Activated naive CD4-positive, alpha-beta T cell treated with anti-CD3 and anti-CD28 coated beads, Interleukin-2, amount 50 U/mL, for 72 hours (primary cell): ENCODE results near the gene VGLL4. TPM values are rescaled to one million over a fixed set of nuclear protein-coding genes. Genes with fewer than 3 reads are reported as not detected.

Source experiments
- ATAC-seq, 2 donors: fragments of 150-1000 bp; cut with Tn5 transposase; 2 replicates each; pipeline ENCODE4 v1.10.0; 2021; ENCODE audit warnings: mild to moderate bottlenecking in 2 of 2, moderate library complexity in 2 of 2
- DNase-seq, 2 donors: peaks; one replicate each; pipeline ENCODE4 v3.0.0; 2021 to 2022; ENCODE audit warnings: low spot score in 2 of 2
- H3K27ac Mint-ChIP-seq, 2 donors: one replicate each; pipeline ENCODE4 v1.8.0; 2022; ENCODE audit warnings: mild to moderate bottlenecking in 2 of 2, mixed read lengths in 2 of 2
- H3K36me3 Mint-ChIP-seq, 2 donors: one replicate each; pipeline ENCODE4 v1.8.0; 2022; ENCODE audit warnings: mixed read lengths in 2 of 2
- H3K9me3 Mint-ChIP-seq, 2 donors: one replicate each; pipeline ENCODE4 v1.8.0; 2022; ENCODE audit warnings: mixed read lengths in 2 of 2
- total RNA-seq, 2 donors: library from RNA; stranded (reverse); gene quantifications; one replicate each; pipeline ENCODE4 v1.2.3, GENCODE V29; 2022

Gene VGLL4
- total RNA-seq, 2 donors from 2014 or later, result 14.8 to 24.9 TPM

- Mint-ChIP-seq H3K27ac (peak overlapping the region in 1 of 2 donors; percentile 59), H3K36me3 (peaks cover 0 to 16% of the 10 kb centered on the region in 2 donors), H3K9me3 (no peaks in the 10 kb centered on the region)
- DNase-seq, result no peak
- no peak for ATAC-seq
Measured at GRCh38 chr3:11558918-11559815, 84.5 kb downstream of the VGLL4 start.

- no peaks in the 10 kb centered on the region for H3K9me3 Mint-ChIP-seq
- H3K36me3 Mint-ChIP-seq, result peaks cover 0 to 19% of the 10 kb centered on the region in 2 donors
- no peak overlapping the region for H3K27ac Mint-ChIP-seq
- DNase-seq (no peak), ATAC-seq (no peak)
Measured at GRCh38 chr3:11558411-11558903, 85.3 kb downstream of the VGLL4 start.

GRCh38 chr3:11558002-11558401, 85.7 kb downstream of the VGLL4 start:
- ATAC-seq, result peak; percentile 55 to 75
- Mint-ChIP-seq H3K36me3 (peaks cover 0 to 23% of the 10 kb centered on the region in 2 donors), H3K27ac (peak overlapping the region in 1 of 2 donors; percentile 86), H3K9me3 (no peaks in the 10 kb centered on the region)
- DNase-seq, result no peak

GRCh38 chr3:11556851-11557644, 86.7 kb downstream of the VGLL4 start:
- Mint-ChIP-seq H3K36me3 (peaks cover 8 to 31% of the 10 kb centered on the region in 2 donors), H3K27ac (peak overlapping the region in 1 of 2 donors; percentile 72), H3K9me3 (no peaks in the 10 kb centered on the region)
- no peak for DNase-seq
- ATAC-seq, result no peak

- peaks cover 9 to 33% of the 10 kb centered on the region in 2 donors for H3K36me3 Mint-ChIP-seq
- peak overlapping the region; percentile 46 to 57 for H3K27ac Mint-ChIP-seq
- no peak for ATAC-seq
- H3K9me3 Mint-ChIP-seq, result no peaks in the 10 kb centered on the region
- DNase-seq, result no peak
Measured at GRCh38 chr3:11555881-11556633, 87.7 kb downstream of the VGLL4 start.

- DNase-seq, result no peak
- no peak for ATAC-seq
- peak overlapping the region; percentile 46 to 57 for H3K27ac Mint-ChIP-seq
- H3K36me3 Mint-ChIP-seq, result peaks cover 9 to 33% of the 10 kb centered on the region in 2 donors
- no peaks in the 10 kb centered on the region for H3K9me3 Mint-ChIP-seq
Measured at GRCh38 chr3:11555211-11555782, 88.4 kb downstream of the VGLL4 start.

- no peak for ATAC-seq
- peak overlapping the region in 1 of 2 donors; percentile 18 for H3K27ac Mint-ChIP-seq
- peaks cover 9 to 33% of the 10 kb centered on the region in 2 donors for H3K36me3 Mint-ChIP-seq
- DNase-seq, result no peak
- no peaks in the 10 kb centered on the region for H3K9me3 Mint-ChIP-seq
Measured at GRCh38 chr3:11554666-11555065, 89.0 kb downstream of the VGLL4 start.

GRCh38 chr3:11554236-11554610, 89.5 kb downstream of the VGLL4 start:
- peak overlapping the region; percentile 9 to 18 for H3K27ac Mint-ChIP-seq
- H3K9me3 Mint-ChIP-seq, result no peaks in the 10 kb centered on the region
- peaks cover 9 to 33% of the 10 kb centered on the region in 2 donors for H3K36me3 Mint-ChIP-seq
- DNase-seq (no peak), ATAC-seq (no peak)

- Mint-ChIP-seq H3K27ac (peak overlapping the region; percentile 36 to 78), H3K9me3 (peaks cover 0 to 1% of the 10 kb centered on the region in 2 donors), H3K36me3 (peaks cover 9 to 34% of the 10 kb centered on the region in 2 donors)
- no peak for ATAC-seq
- no peak for DNase-seq
Measured at GRCh38 chr3:11553436-11554235, 90.1 kb downstream of the VGLL4 start.

GRCh38 chr3:11552289-11553264, 91.1 kb downstream of the VGLL4 start:
- peaks cover 9 to 45% of the 10 kb centered on the region in 2 donors for H3K36me3 Mint-ChIP-seq
- DNase-seq (no peak), ATAC-seq (no peak)
- peaks cover 0 to 5% of the 10 kb centered on the region in 2 donors for H3K9me3 Mint-ChIP-seq
- H3K27ac Mint-ChIP-seq, result peak overlapping the region; percentile 44 to 78

GRCh38 chr3:11551036-11551435, 92.7 kb downstream of the VGLL4 start:
- H3K9me3 Mint-ChIP-seq, result peaks cover 0 to 15% of the 10 kb centered on the region in 2 donors
- peaks cover 9 to 46% of the 10 kb centered on the region in 2 donors for H3K36me3 Mint-ChIP-seq
- H3K27ac Mint-ChIP-seq, result peak overlapping the region in 1 of 2 donors; percentile 32
- ATAC-seq (no peak), DNase-seq (no peak)

- H3K9me3 Mint-ChIP-seq, result peaks cover 0 to 15% of the 10 kb centered on the region in 2 donors
- DNase-seq (no peak), ATAC-seq (no peak)
- H3K27ac Mint-ChIP-seq, result no peak overlapping the region
- peaks cover 9 to 46% of the 10 kb centered on the region in 2 donors for H3K36me3 Mint-ChIP-seq
Measured at GRCh38 chr3:11549580-11550140, 94.1 kb downstream of the VGLL4 start.

GRCh38 chr3:11548721-11549131, 95.0 kb downstream of the VGLL4 start:
- Mint-ChIP-seq H3K9me3 (peaks cover 0 to 15% of the 10 kb centered on the region in 2 donors), H3K27ac (no peak overlapping the region), H3K36me3 (peaks cover 9 to 40% of the 10 kb centered on the region in 2 donors)
- DNase-seq (peak in 1 of 2 donors; percentile 13), ATAC-seq (no peak)

- DNase-seq (no peak), ATAC-seq (peak; percentile 60 to 80)
- H3K9me3 Mint-ChIP-seq, result peaks cover 0 to 15% of the 10 kb centered on the region in 2 donors
- peaks cover 6 to 28% of the 10 kb centered on the region in 2 donors for H3K36me3 Mint-ChIP-seq
- H3K27ac Mint-ChIP-seq, result peak overlapping the region in 1 of 2 donors; percentile 70
Measured at GRCh38 chr3:11547498-11547897, 96.2 kb downstream of the VGLL4 start.
